Ishikawa (cell line): ENCODE measurements around the gene TEX48.

Source experiments
- EP300 ChIP-seq: IDR thresholded peaks from 2 replicates; pipeline ENCODE4 v1.6.1; 2012; ENCODE audit warnings: borderline replicate concordance
- RAD21 ChIP-seq: IDR thresholded peaks from 2 replicates; pipeline ENCODE4 v1.6.1; 2012; ENCODE audit warnings: low read depth
- TEAD4 ChIP-seq: IDR thresholded peaks from 2 replicates; pipeline ENCODE4 v1.6.1; 2012
- USF1 ChIP-seq: IDR thresholded peaks from 2 replicates; pipeline ENCODE4 v1.6.1; 2012
- TF ChIP-seq, protein P1 (sequence below): IDR thresholded peaks from 2 replicates; pipeline ENCODE4 v1.6.1; 2012

GRCh38 chr9:114668146-114668545, 13.8 kb downstream of the TEX48 start:
- TF ChIP-seq USF1 (no peak), EP300 (no peak), RAD21 (no peak), TEAD4 (no peak)
- TF ChIP-seq, protein P1, sequence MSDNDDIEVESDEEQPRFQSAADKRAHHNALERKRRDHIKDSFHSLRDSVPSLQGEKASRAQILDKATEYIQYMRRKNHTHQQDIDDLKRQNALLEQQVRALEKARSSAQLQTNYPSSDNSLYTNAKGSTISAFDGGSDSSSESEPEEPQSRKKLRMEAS, result no peak
